Gastrocnemius medialis (tissue), 4 donors: ENCODE results near the gene PRKCA. TPM values are rescaled to one million over a fixed set of nuclear protein-coding genes. Genes with fewer than 3 reads are reported as not detected.

Experiments used
- ATAC-seq, 2 donors: fragments of 150-250 bp; one replicate each; pipeline ENCODE4 v1.9.1; 2016
- DNase-seq, 2 donors: peaks; one replicate each; pipeline ENCODE4 v3.0.0-alpha.2; 2019
- H3K27ac ChIP-seq, 4 donors: fragments of 200-600 bp; sonication (generic); 1 replicate in 1 of 4; 2 replicates in 3 of 4; pipeline ENCODE4 v1.5.1; 2016 to 2018; ENCODE audit warnings: mild to moderate bottlenecking in 2 of 4, moderate library complexity in 1 of 4
- H3K27me3 ChIP-seq, 3 donors: fragments of 200-600 bp; sonication (generic) in 2 of 3; 1 replicate in 1 of 3; 2 replicates in 2 of 3; pipeline versions ENCODE4 v1.5.1 to v1.6.0; 2016 to 2019; ENCODE audit warnings: mild to moderate bottlenecking in 1 of 3, moderate library complexity in 1 of 3
- H3K36me3 ChIP-seq, 2 donors: fragments of 200-600 bp; sonication (generic) in 1 of 2; one replicate each; pipeline ENCODE4 v1.5.1; 2017 to 2018
- H3K4me1 ChIP-seq, 2 donors: fragments of 200-600 bp; sonication (generic) in 1 of 2; one replicate each; pipeline ENCODE4 v1.5.1; 2016 to 2017; ENCODE audit warnings: mild to moderate bottlenecking in 2 of 2
- H3K4me3 ChIP-seq, 4 donors: fragments of 200-600 bp; sonication (generic) in 3 of 4; 1 replicate in 1 of 4; 2 replicates in 3 of 4; pipeline ENCODE4 v1.5.1; 2016 to 2019; ENCODE audit warnings: mild to moderate bottlenecking in 2 of 4
- H3K9me3 ChIP-seq, 3 donors: fragments of 200-600 bp; sonication (generic) in 2 of 3; 1 replicate in 1 of 3; 2 replicates in 2 of 3; pipeline ENCODE4 v1.5.1; 2016 to 2019
- CTCF ChIP-seq, 5 experiments: fragments of 450-650 bp in 3 of 5; fragments of 200-600 bp in 2 of 5; sonication (generic) in 2 of 5; IDR thresholded peaks in 4 of 5; conservative IDR thresholded peaks in 1 of 5; 1 replicate in 4 of 5; 2 replicates in 1 of 5; pipeline ENCODE4 v1.5.1; 2016 to 2019; ENCODE audit warnings: antibody characterized with exemption in 5 of 5, mild to moderate bottlenecking in 3 of 5, moderate library complexity in 3 of 5
- POLR2A ChIP-seq, 2 donors: fragments of 450-650 bp; IDR thresholded peaks; one replicate each; pipeline ENCODE4 v1.6.1; 2017; ENCODE audit warnings: antibody characterized with exemption in 2 of 2, mild to moderate bottlenecking in 2 of 2, moderate library complexity in 2 of 2
- in situ Hi-C, 4 donors: fragments of 200-750 bp; cut with MboI; loops; one replicate each; pipeline versions ENCODE4 v1.15.0 to v1.8.0; 2017; ENCODE audit warnings: low sequenced_read_pairs in 4 of 4
- intact Hi-C: fragments of 100-400 bp; cut with DNase I; formaldehyde crosslinking; loops from one replicate; pipeline ENCODE4 v1.15.1; 2023; ENCODE audit warnings: low total_unique reads
- total RNA-seq, 4 donors: library from RNA; depleted of rRNA; stranded (reverse); fragments of >200 nt; gene quantifications; one replicate each; pipeline versions ENCODE4 v1.1.0 to v1.2.3, GENCODE V29; 2016

Gene PRKCA
- total RNA-seq, 4 donors from 2014 or later: 7.6 to 16.8 (median 11.1) TPM

- Histone ChIP-seq H3K27me3 (no peaks in the 10 kb centered on the region), H3K9me3 (no peaks in the 10 kb centered on the region), H3K36me3 (no peaks in the 10 kb centered on the region), H3K4me3 (no peak overlapping the region), H3K27ac (no peak overlapping the region), H3K4me1 (no peaks in the 10 kb centered on the region)
- intact Hi-C loops (no loop called here), in situ Hi-C loops (no loop called here)
- ATAC-seq (no peak), DNase-seq (no peak)
- TF ChIP-seq CTCF (IDR thresholded peaks at IDR 0.05 in 4 of 5, conservative IDR thresholded peaks at IDR 0.05 in 1 of 5) (no peak), POLR2A (IDR thresholded peaks at IDR 0.05) (no peak)
These were observed 135.1 kb downstream of the PRKCA start for GRCh38 chr17:66437476-66438026.

GRCh38 chr17:66438101-66438500 is 135.7 kb downstream of the PRKCA start:
- Histone ChIP-seq H3K27ac (no peak overlapping the region), H3K4me1 (no peaks in the 10 kb centered on the region), H3K9me3 (no peaks in the 10 kb centered on the region), H3K36me3 (no peaks in the 10 kb centered on the region), H3K27me3 (no peaks in the 10 kb centered on the region), H3K4me3 (no peak overlapping the region)
- in situ Hi-C loops (no loop called here), intact Hi-C loops (no loop called here)
- TF ChIP-seq POLR2A (IDR thresholded peaks at IDR 0.05): no peak
- TF ChIP-seq CTCF (IDR thresholded peaks at IDR 0.05 in 4 of 5, conservative IDR thresholded peaks at IDR 0.05 in 1 of 5): no peak
- DNase-seq: no peak
- ATAC-seq: no peak

- no peak for ATAC-seq
These were observed 138.8 kb downstream of the PRKCA start for GRCh38 chr17:66441101-66441661.

GRCh38 chr17:66443166-66443565 is 140.8 kb downstream of the PRKCA start:
- Histone ChIP-seq H3K27ac (no peak overlapping the region), H3K4me3 (no peak overlapping the region), H3K36me3 (no peaks in the 10 kb centered on the region), H3K4me1 (no peaks in the 10 kb centered on the region), H3K9me3 (no peaks in the 10 kb centered on the region), H3K27me3 (no peaks in the 10 kb centered on the region)
- DNase-seq (no peak), ATAC-seq (no peak)
- intact Hi-C loops (no loop called here), in situ Hi-C loops (no loop called here)
- no peak for TF ChIP-seq CTCF (IDR thresholded peaks at IDR 0.05 in 4 of 5, conservative IDR thresholded peaks at IDR 0.05 in 1 of 5)
- no peak for TF ChIP-seq POLR2A (IDR thresholded peaks at IDR 0.05)

More at GRCh38 chr17:66441101-66441661, 138.8 kb downstream of the PRKCA start:
- no peaks in the 10 kb centered on the region for H3K27me3 ChIP-seq
- intact Hi-C loops: no loop called here
- H3K9me3 ChIP-seq: no peaks in the 10 kb centered on the region
- H3K4me1 ChIP-seq: no peaks in the 10 kb centered on the region
- H3K4me3 ChIP-seq: no peak overlapping the region
- H3K27ac ChIP-seq: no peak overlapping the region
- H3K36me3 ChIP-seq: no peaks in the 10 kb centered on the region
- no peak for TF ChIP-seq POLR2A (IDR thresholded peaks at IDR 0.05)
- TF ChIP-seq CTCF (IDR thresholded peaks at IDR 0.05 in 4 of 5, conservative IDR thresholded peaks at IDR 0.05 in 1 of 5): no peak
- in situ Hi-C loops: no loop called here
- DNase-seq: no peak

- intact Hi-C loops: no loop called here
- no peak for ATAC-seq
- DNase-seq: no peak
- no peaks in the 10 kb centered on the region for H3K27me3 ChIP-seq
- H3K9me3 ChIP-seq: no peaks in the 10 kb centered on the region
- H3K36me3 ChIP-seq: no peaks in the 10 kb centered on the region
- no peak for TF ChIP-seq POLR2A (IDR thresholded peaks at IDR 0.05)
- TF ChIP-seq CTCF (IDR thresholded peaks at IDR 0.05 in 4 of 5, conservative IDR thresholded peaks at IDR 0.05 in 1 of 5): no peak
- H3K4me1 ChIP-seq: no peaks in the 10 kb centered on the region
- in situ Hi-C loops: no loop called here
- H3K27ac ChIP-seq: no peak overlapping the region
- H3K4me3 ChIP-seq: no peak overlapping the region
These were observed 141.2 kb downstream of the PRKCA start for GRCh38 chr17:66443606-66444005.
